ENCODE results near the gene SUPT6H.

The SUPT6H gene

DNA sequence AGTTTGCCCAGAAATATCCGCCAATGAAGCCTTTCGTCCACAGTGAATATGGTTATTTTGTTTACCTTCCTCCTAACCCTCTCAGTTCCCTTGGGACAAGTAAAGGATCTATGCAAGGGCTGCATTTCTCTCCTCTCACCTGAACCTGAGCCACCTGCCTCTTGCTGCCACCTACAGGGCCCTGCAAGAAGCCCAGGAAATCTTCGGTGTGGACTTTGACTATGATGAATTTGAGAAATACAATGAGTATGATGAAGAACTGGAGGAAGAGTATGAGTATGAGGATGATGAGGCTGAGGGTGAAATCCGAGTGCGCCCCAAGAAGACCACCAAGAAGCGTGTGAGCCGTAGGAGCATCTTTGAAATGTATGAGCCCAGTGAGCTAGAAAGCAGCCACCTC, 14.0 kb downstream of the SUPT6H start:
- Histone ChIP-seq H3K36me3 (ENCODE audit: control insufficient read depth in 2 of 2, insufficient read depth in 2 of 2, low read length in 2 of 2) (peaks cover 67 to 74% of the 10 kb centered on the region in 2 donors), H3K27me3 (ENCODE audit: control insufficient read depth in 1 of 2, insufficient read depth in 2 of 2, low read length in 2 of 2) (no peaks in the 10 kb centered on the region), H3K4me3 (ENCODE audit: low read length in 2 of 2) (no peak overlapping the region), H3K27ac (ENCODE audit: low read length) (no peak overlapping the region), H3K9ac (ENCODE audit: low read length in 2 of 2) (no peak overlapping the region), H3K9me3 (ENCODE audit: control insufficient read depth in 2 of 2, low read length in 2 of 2) (no peaks in the 10 kb centered on the region), H3K4me1 (ENCODE audit: control insufficient read depth, insufficient read depth, low read length) (no peaks in the 10 kb centered on the region)

GRCh38 chr17:28682655-28683054, 20.6 kb downstream of the SUPT6H start:
- H3K9me3 ChIP-seq (ENCODE audit: control insufficient read depth in 2 of 2, low read length in 2 of 2), result no peaks in the 10 kb centered on the region
- no peak overlapping the region for H3K9ac ChIP-seq (ENCODE audit: low read length in 2 of 2)
- peaks cover 3% of the 10 kb centered on the region for H3K4me1 ChIP-seq (ENCODE audit: control insufficient read depth, insufficient read depth, low read length)
- H3K27ac ChIP-seq (ENCODE audit: low read length), result no peak overlapping the region
- no peak overlapping the region for H3K4me3 ChIP-seq (ENCODE audit: low read length in 2 of 2)
- H3K27me3 ChIP-seq (ENCODE audit: control insufficient read depth in 1 of 2, insufficient read depth in 2 of 2, low read length in 2 of 2), result no peaks in the 10 kb centered on the region
- peaks cover 70 to 72% of the 10 kb centered on the region in 2 donors for H3K36me3 ChIP-seq (ENCODE audit: control insufficient read depth in 2 of 2, insufficient read depth in 2 of 2, low read length in 2 of 2)

DNA sequence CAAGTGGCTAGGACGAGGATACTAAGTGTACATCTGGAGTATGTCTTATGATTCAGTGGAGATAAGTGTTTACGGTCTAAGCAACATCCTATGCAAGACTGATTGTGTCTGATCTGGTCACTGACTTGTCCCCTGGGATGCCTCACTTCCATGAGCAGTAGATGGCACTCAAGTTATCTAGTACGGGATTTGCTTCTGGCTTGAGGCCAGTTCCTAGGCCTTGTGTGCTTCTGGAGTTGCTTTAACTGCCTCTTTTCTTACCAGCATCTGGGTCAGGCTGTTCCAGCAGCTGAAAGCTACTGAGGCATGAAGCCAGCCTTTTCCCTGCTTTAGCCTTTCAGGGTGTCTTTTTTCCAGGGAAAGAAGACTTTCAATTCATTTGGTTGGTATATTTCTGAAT, 23.0 kb downstream of the SUPT6H start:
- H3K36me3 ChIP-seq (ENCODE audit: control insufficient read depth in 2 of 2, insufficient read depth in 2 of 2, low read length in 2 of 2), result peaks cover 79 to 80% of the 10 kb centered on the region in 2 donors
- peak overlapping the region in 1 of 2 donors; percentile 13 for H3K9ac ChIP-seq (ENCODE audit: low read length in 2 of 2)
- no peaks in the 10 kb centered on the region for H3K9me3 ChIP-seq (ENCODE audit: control insufficient read depth in 2 of 2, low read length in 2 of 2)
- H3K27ac ChIP-seq (ENCODE audit: low read length), result no peak overlapping the region
- no peaks in the 10 kb centered on the region for H3K27me3 ChIP-seq (ENCODE audit: control insufficient read depth in 1 of 2, insufficient read depth in 2 of 2, low read length in 2 of 2)
- no peak overlapping the region for H3K4me3 ChIP-seq (ENCODE audit: low read length in 2 of 2)
- H3K4me1 ChIP-seq (ENCODE audit: control insufficient read depth, insufficient read depth, low read length), result peaks cover 3% of the 10 kb centered on the region

- Histone ChIP-seq H3K9me3 (ENCODE audit: control insufficient read depth in 2 of 2, low read length in 2 of 2) (no peaks in the 10 kb centered on the region), H3K27ac (ENCODE audit: low read length) (no peak overlapping the region), H3K27me3 (ENCODE audit: control insufficient read depth in 1 of 2, insufficient read depth in 2 of 2, low read length in 2 of 2) (no peaks in the 10 kb centered on the region), H3K4me1 (ENCODE audit: control insufficient read depth, insufficient read depth, low read length) (peaks cover 3% of the 10 kb centered on the region), H3K36me3 (ENCODE audit: control insufficient read depth in 2 of 2, insufficient read depth in 2 of 2, low read length in 2 of 2) (peaks cover 83 to 84% of the 10 kb centered on the region in 2 donors), H3K9ac (ENCODE audit: low read length in 2 of 2) (no peak overlapping the region), H3K4me3 (ENCODE audit: low read length in 2 of 2) (no peak overlapping the region)
Measured at GRCh38 chr17:28685366-28685765, 23.4 kb downstream of the SUPT6H start.

DNA sequence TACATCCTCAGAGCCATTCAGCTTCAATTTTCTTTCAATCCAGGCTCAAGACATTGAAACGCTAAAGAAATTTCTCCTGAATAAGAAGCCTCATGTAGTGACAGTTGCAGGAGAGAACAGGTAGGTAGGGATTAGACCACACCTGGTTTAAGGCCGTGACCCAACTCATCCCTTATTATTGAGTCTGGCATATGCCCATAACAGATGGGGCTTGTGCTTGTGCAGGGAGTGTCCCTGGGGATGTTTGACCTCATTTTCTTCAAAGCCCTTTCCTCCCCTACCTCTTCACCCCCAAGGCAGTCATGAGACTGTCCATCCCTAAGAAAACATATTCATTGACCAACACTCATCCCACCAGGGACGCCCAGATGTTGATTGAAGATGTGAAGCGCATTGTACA, 24.3 kb downstream of the SUPT6H start:
- no peaks in the 10 kb centered on the region for H3K27me3 ChIP-seq (ENCODE audit: control insufficient read depth in 1 of 2, insufficient read depth in 2 of 2, low read length in 2 of 2)
- H3K4me3 ChIP-seq (ENCODE audit: low read length in 2 of 2), result no peak overlapping the region
- peaks cover 3% of the 10 kb centered on the region for H3K4me1 ChIP-seq (ENCODE audit: control insufficient read depth, insufficient read depth, low read length)
- peaks cover 87 to 89% of the 10 kb centered on the region in 2 donors for H3K36me3 ChIP-seq (ENCODE audit: control insufficient read depth in 2 of 2, insufficient read depth in 2 of 2, low read length in 2 of 2)
- no peaks in the 10 kb centered on the region for H3K9me3 ChIP-seq (ENCODE audit: control insufficient read depth in 2 of 2, low read length in 2 of 2)
- no peak overlapping the region for H3K27ac ChIP-seq (ENCODE audit: low read length)
- H3K9ac ChIP-seq (ENCODE audit: low read length in 2 of 2), result no peak overlapping the region

DNA sequence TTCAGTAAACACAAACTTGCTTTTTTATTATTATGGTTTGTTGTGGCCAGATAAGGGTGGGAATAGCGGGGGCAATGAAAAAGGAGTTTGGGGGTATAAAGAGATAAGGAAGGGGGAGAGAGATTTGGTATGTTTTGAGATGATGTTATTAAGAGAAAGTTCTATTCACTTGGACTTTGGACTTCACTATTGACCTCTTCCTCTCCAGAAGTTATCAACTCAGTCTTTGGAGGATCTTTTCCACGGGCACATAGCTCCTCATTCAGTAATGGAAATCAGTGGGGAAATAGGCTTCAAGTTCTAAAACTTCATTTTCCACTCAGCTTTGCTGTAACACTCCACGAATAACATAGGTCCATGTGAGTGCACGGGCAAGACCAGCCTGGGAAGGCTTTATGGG, 26.5 kb downstream of the SUPT6H start:
- Histone ChIP-seq H3K4me1 (ENCODE audit: control insufficient read depth, insufficient read depth, low read length) (peaks cover 3% of the 10 kb centered on the region), H3K9me3 (ENCODE audit: control insufficient read depth in 2 of 2, low read length in 2 of 2) (no peaks in the 10 kb centered on the region), H3K27ac (ENCODE audit: low read length) (no peak overlapping the region), H3K27me3 (ENCODE audit: control insufficient read depth in 1 of 2, insufficient read depth in 2 of 2, low read length in 2 of 2) (no peaks in the 10 kb centered on the region), H3K4me3 (ENCODE audit: low read length in 2 of 2) (no peak overlapping the region), H3K36me3 (ENCODE audit: control insufficient read depth in 2 of 2, insufficient read depth in 2 of 2, low read length in 2 of 2) (peaks cover 66 to 71% of the 10 kb centered on the region in 2 donors), H3K9ac (ENCODE audit: low read length in 2 of 2) (no peak overlapping the region)

GRCh38 chr17:28689011-28689410, 27.0 kb downstream of the SUPT6H start:
- no peak overlapping the region for H3K4me3 ChIP-seq (ENCODE audit: low read length in 2 of 2)
- no peak overlapping the region for H3K9ac ChIP-seq (ENCODE audit: low read length in 2 of 2)
- no peaks in the 10 kb centered on the region for H3K9me3 ChIP-seq (ENCODE audit: control insufficient read depth in 2 of 2, low read length in 2 of 2)
- peaks cover 68 to 74% of the 10 kb centered on the region in 2 donors for H3K36me3 ChIP-seq (ENCODE audit: control insufficient read depth in 2 of 2, insufficient read depth in 2 of 2, low read length in 2 of 2)
- H3K4me1 ChIP-seq (ENCODE audit: control insufficient read depth, insufficient read depth, low read length), result peaks cover 3% of the 10 kb centered on the region
- no peak overlapping the region for H3K27ac ChIP-seq (ENCODE audit: low read length)
- H3K27me3 ChIP-seq (ENCODE audit: control insufficient read depth in 1 of 2, insufficient read depth in 2 of 2, low read length in 2 of 2), result no peaks in the 10 kb centered on the region

DNA sequence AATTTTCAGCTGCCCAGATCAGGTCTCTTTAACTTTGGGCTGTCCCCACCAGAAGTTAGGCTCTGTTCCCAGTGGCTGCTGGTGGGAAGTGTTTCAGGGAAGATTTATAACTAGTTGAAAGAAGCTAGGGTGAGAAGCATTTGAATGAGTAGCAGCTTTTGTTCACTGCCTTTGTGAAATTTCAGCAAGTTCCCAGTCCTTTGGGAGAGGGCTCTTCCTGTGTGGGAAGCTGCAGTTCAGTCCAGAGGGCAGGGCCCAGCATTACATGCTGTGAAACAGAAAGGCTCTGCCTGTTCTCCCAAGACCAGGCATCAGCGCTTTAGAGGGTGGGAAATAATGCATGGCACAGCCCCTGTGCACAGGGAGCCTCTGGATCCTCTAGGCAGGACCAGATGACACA, 31.9 kb downstream of the SUPT6H start:
- H3K27ac ChIP-seq (ENCODE audit: low read length), result no peak overlapping the region
- peaks cover 71 to 73% of the 10 kb centered on the region in 2 donors for H3K36me3 ChIP-seq (ENCODE audit: control insufficient read depth in 2 of 2, insufficient read depth in 2 of 2, low read length in 2 of 2)
- H3K9ac ChIP-seq (ENCODE audit: low read length in 2 of 2), result no peak overlapping the region
- H3K4me1 ChIP-seq (ENCODE audit: control insufficient read depth, insufficient read depth, low read length), result no peaks in the 10 kb centered on the region
- H3K9me3 ChIP-seq (ENCODE audit: control insufficient read depth in 2 of 2, low read length in 2 of 2), result no peaks in the 10 kb centered on the region
- no peaks in the 10 kb centered on the region for H3K27me3 ChIP-seq (ENCODE audit: control insufficient read depth in 1 of 2, insufficient read depth in 2 of 2, low read length in 2 of 2)
- no peak overlapping the region for H3K4me3 ChIP-seq (ENCODE audit: low read length in 2 of 2)

GRCh38 chr17:28698253-28698941, 36.4 kb downstream of the SUPT6H start:
- Histone ChIP-seq H3K27ac (ENCODE audit: low read length) (no peak overlapping the region), H3K9me3 (ENCODE audit: control insufficient read depth in 2 of 2, low read length in 2 of 2) (no peaks in the 10 kb centered on the region), H3K4me1 (ENCODE audit: control insufficient read depth, insufficient read depth, low read length) (no peaks in the 10 kb centered on the region), H3K27me3 (ENCODE audit: control insufficient read depth in 1 of 2, insufficient read depth in 2 of 2, low read length in 2 of 2) (no peaks in the 10 kb centered on the region), H3K9ac (ENCODE audit: low read length in 2 of 2) (no peak overlapping the region), H3K36me3 (ENCODE audit: control insufficient read depth in 2 of 2, insufficient read depth in 2 of 2, low read length in 2 of 2) (peaks cover 84 to 93% of the 10 kb centered on the region in 2 donors), H3K4me3 (ENCODE audit: low read length in 2 of 2) (no peak overlapping the region)

DNA sequence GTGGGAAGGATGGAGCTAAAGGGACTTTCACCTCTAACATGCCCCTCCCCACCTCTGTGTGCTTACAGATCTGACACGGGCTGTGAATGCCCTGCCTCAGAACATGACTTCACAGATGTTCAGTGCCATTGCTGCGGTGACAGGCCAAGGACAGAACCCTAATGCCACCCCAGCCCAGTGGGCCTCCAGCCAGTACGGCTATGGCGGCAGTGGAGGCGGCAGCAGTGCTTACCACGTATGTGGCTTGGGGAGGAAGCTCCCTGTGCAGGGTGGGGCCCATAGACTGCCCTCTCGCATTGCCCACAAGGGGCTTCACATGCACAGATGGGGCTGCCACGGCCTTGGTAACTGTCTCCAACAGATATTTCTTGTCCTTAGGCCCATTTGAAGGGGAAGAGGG, 38.3 kb downstream of the SUPT6H start:
- H3K36me3 ChIP-seq (ENCODE audit: control insufficient read depth in 2 of 2, insufficient read depth in 2 of 2, low read length in 2 of 2), result peaks cover 69 to 82% of the 10 kb centered on the region in 2 donors
- H3K4me1 ChIP-seq (ENCODE audit: control insufficient read depth, insufficient read depth, low read length), result no peaks in the 10 kb centered on the region
- no peaks in the 10 kb centered on the region for H3K27me3 ChIP-seq (ENCODE audit: control insufficient read depth in 1 of 2, insufficient read depth in 2 of 2, low read length in 2 of 2)
- H3K9ac ChIP-seq (ENCODE audit: low read length in 2 of 2), result no peak overlapping the region
- H3K4me3 ChIP-seq (ENCODE audit: low read length in 2 of 2), result no peak overlapping the region
- H3K9me3 ChIP-seq (ENCODE audit: control insufficient read depth in 2 of 2, low read length in 2 of 2), result no peaks in the 10 kb centered on the region
- H3K27ac ChIP-seq (ENCODE audit: low read length), result no peak overlapping the region

- no peak overlapping the region for H3K27ac ChIP-seq (ENCODE audit: low read length)
- no peaks in the 10 kb centered on the region for H3K9me3 ChIP-seq (ENCODE audit: control insufficient read depth in 2 of 2, low read length in 2 of 2)
- peaks cover 65 to 76% of the 10 kb centered on the region in 2 donors for H3K36me3 ChIP-seq (ENCODE audit: control insufficient read depth in 2 of 2, insufficient read depth in 2 of 2, low read length in 2 of 2)
- no peaks in the 10 kb centered on the region for H3K4me1 ChIP-seq (ENCODE audit: control insufficient read depth, insufficient read depth, low read length)
- H3K4me3 ChIP-seq (ENCODE audit: low read length in 2 of 2), result no peak overlapping the region
- no peak overlapping the region for H3K9ac ChIP-seq (ENCODE audit: low read length in 2 of 2)
- no peaks in the 10 kb centered on the region for H3K27me3 ChIP-seq (ENCODE audit: control insufficient read depth in 1 of 2, insufficient read depth in 2 of 2, low read length in 2 of 2)
Measured at GRCh38 chr17:28700830-28701492, 39.0 kb downstream of the SUPT6H start.
